OCI-LY3 (cell line): ENCODE data around the gene AHRR.

Experiments used
- EZH2phosphoT487 ChIP-seq: fragments of 200-600 bp; shearing (Covaris generic); IDR thresholded peaks from 2 replicates; pipeline ENCODE4 v1.6.1; 2018; ENCODE audit warnings: antibody characterized with exemption, mixed run types, low read depth
- TF ChIP-seq, protein P1 (sequence below): fragments of 200-600, 300-600 bp; sonication (generic); IDR thresholded peaks from 2 replicates; pipeline ENCODE4 v1.5.1; 2014; ENCODE audit warnings: antibody characterized with exemption, low read length, low read depth

DNA sequence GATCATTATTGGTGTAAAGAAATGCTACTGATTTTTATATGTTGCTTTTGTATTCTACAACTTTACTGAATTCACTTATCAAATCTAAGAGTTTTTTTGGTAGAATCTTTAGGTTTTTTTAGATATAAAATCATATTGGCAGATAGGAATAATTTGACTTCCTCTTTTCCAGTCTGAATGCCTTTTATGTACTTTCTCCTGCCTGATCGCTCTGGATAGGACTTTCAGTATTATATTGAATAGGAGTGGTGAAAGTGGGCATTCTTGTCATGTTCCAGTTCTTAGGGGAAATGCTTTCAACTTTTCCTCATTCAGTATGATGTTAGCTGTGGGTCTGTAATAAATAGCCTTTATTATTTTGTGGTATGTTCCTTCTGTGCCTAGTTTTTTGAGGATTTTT is 8.3 kb downstream of the AHRR start:
- TF ChIP-seq, protein P1, sequence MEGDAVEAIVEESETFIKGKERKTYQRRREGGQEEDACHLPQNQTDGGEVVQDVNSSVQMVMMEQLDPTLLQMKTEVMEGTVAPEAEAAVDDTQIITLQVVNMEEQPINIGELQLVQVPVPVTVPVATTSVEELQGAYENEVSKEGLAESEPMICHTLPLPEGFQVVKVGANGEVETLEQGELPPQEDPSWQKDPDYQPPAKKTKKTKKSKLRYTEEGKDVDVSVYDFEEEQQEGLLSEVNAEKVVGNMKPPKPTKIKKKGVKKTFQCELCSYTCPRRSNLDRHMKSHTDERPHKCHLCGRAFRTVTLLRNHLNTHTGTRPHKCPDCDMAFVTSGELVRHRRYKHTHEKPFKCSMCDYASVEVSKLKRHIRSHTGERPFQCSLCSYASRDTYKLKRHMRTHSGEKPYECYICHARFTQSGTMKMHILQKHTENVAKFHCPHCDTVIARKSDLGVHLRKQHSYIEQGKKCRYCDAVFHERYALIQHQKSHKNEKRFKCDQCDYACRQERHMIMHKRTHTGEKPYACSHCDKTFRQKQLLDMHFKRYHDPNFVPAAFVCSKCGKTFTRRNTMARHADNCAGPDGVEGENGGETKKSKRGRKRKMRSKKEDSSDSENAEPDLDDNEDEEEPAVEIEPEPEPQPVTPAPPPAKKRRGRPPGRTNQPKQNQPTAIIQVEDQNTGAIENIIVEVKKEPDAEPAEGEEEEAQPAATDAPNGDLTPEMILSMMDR: no peak
- no peak for TF ChIP-seq EZH2phosphoT487
